GM12891 (cell line): ENCODE data around the gene ABHD17B.

Experiments
- DNase-seq: peaks from one replicate; pipeline ENCODE4 v3.0.0; 2011; ENCODE audit warnings: low spot score; ENCODE audit not compliant: insufficient read length
- FAIRE-seq: peaks from 2 replicates; lab custom pipeline; 2011; peaks lifted over from hg19 to GRCh38; lab: Jason Lieb, UNC
- PAX5 ChIP-seq: IDR thresholded peaks from 2 replicates; pipeline ENCODE4 v1.6.1; 2011; ENCODE audit warnings: low read length, moderate library complexity, mild to moderate bottlenecking; ENCODE audit not compliant: insufficient read depth, severe bottlenecking
- POLR2A ChIP-seq: IDR thresholded peaks from 2 replicates; pipeline ENCODE4 v1.6.1; 2011; ENCODE audit warnings: low read depth, low read length, control low read depth
- POLR2AphosphoS5 ChIP-seq: IDR thresholded peaks from 2 replicates; pipeline ENCODE4 v1.6.1; 2011; ENCODE audit warnings: low read depth, low read length, control low read depth
- POU2F2 ChIP-seq: IDR thresholded peaks from 2 replicates; pipeline ENCODE4 v1.6.1; 2011; ENCODE audit warnings: low read depth, mild to moderate bottlenecking, control low read depth, low read length, moderate library complexity
- SPI1 ChIP-seq: IDR thresholded peaks from 2 replicates; pipeline ENCODE4 v1.6.1; 2011; ENCODE audit warnings: low read depth, low read length, control low read depth
- TAF1 ChIP-seq: IDR thresholded peaks from 2 replicates; pipeline ENCODE4 v1.6.1; 2011; ENCODE audit warnings: low read depth, low read length, control low read depth

The ABHD17B gene

GRCh38 chr9:71853084-71853483 lies 57.9 kb downstream of the ABHD17B start:
- DNase-seq: no peak
- no peak for FAIRE-seq
- TF ChIP-seq POLR2AphosphoS5 (no peak), SPI1 (no peak), POU2F2 (no peak), TAF1 (no peak), POLR2A (no peak), PAX5 (no peak)

- FAIRE-seq: no peak
- no peak for DNase-seq
- TF ChIP-seq PAX5 (no peak), SPI1 (no peak), POU2F2 (no peak), POLR2A (no peak), POLR2AphosphoS5 (no peak), TAF1 (no peak)
Observed at GRCh38 chr9:71850996-71851395, 60.0 kb downstream of the ABHD17B start.

- no peak for FAIRE-seq
- no peak for DNase-seq
- TF ChIP-seq PAX5: no peak
- TF ChIP-seq SPI1: no peak
- TF ChIP-seq POU2F2: no peak
- TF ChIP-seq POLR2AphosphoS5: no peak
- no peak for TF ChIP-seq POLR2A
- TF ChIP-seq TAF1: no peak
Observed at GRCh38 chr9:71847892-71848291, 63.1 kb downstream of the ABHD17B start.

- FAIRE-seq (no peak), DNase-seq (no peak)
- TF ChIP-seq POLR2AphosphoS5 (no peak), TAF1 (no peak), SPI1 (no peak), POU2F2 (no peak), PAX5 (no peak), POLR2A (no peak)
Observed at GRCh38 chr9:71844808-71845207, 66.2 kb downstream of the ABHD17B start.

- FAIRE-seq: no peak
- no peak for DNase-seq
- TF ChIP-seq SPI1 (no peak), POU2F2 (no peak), TAF1 (no peak), PAX5 (no peak), POLR2A (no peak), POLR2AphosphoS5 (no peak)
Observed at GRCh38 chr9:71839668-71840067, 71.3 kb downstream of the ABHD17B start.

- TF ChIP-seq TAF1: no peak
- TF ChIP-seq POLR2A: no peak
- no peak for TF ChIP-seq POLR2AphosphoS5
- no peak for TF ChIP-seq SPI1
- no peak for TF ChIP-seq POU2F2
- TF ChIP-seq PAX5: no peak
- FAIRE-seq: no peak
- no peak for DNase-seq
Observed at GRCh38 chr9:71835596-71835995, 75.4 kb downstream of the ABHD17B start.

GRCh38 chr9:71830929-71831328 lies 80.1 kb downstream of the ABHD17B start:
- no peak for FAIRE-seq
- no peak for DNase-seq
- TF ChIP-seq PAX5 (no peak), POLR2A (no peak), TAF1 (no peak), POLR2AphosphoS5 (no peak), SPI1 (no peak), POU2F2 (no peak)

GRCh38 chr9:71830153-71830552 lies 80.8 kb downstream of the ABHD17B start:
- no peak for FAIRE-seq
- TF ChIP-seq PAX5 (no peak), SPI1 (no peak), POLR2AphosphoS5 (no peak), POU2F2 (no peak), TAF1 (no peak), POLR2A (no peak)
- no peak for DNase-seq

- no peak for FAIRE-seq
Observed at GRCh38 chr9:71826279-71826678, 84.7 kb downstream of the ABHD17B start.

GRCh38 chr9:71824257-71824656 lies 86.7 kb downstream of the ABHD17B start:
- no peak for FAIRE-seq
- DNase-seq: no peak
- TF ChIP-seq POU2F2 (no peak), POLR2AphosphoS5 (no peak), POLR2A (no peak), SPI1 (no peak)

More at GRCh38 chr9:71826279-71826678, 84.7 kb downstream of the ABHD17B start:
- no peak for DNase-seq
- no peak for TF ChIP-seq TAF1
- no peak for TF ChIP-seq SPI1
- TF ChIP-seq PAX5: no peak
- no peak for TF ChIP-seq POU2F2
- no peak for TF ChIP-seq POLR2AphosphoS5
- no peak for TF ChIP-seq POLR2A

- FAIRE-seq: no peak
- DNase-seq: no peak
- TF ChIP-seq TAF1 (no peak), POLR2A (no peak), POLR2AphosphoS5 (no peak), SPI1 (no peak), POU2F2 (no peak), PAX5 (no peak)
Observed at GRCh38 chr9:71822935-71823334, 88.1 kb downstream of the ABHD17B start.

- FAIRE-seq (no peak), DNase-seq (no peak)
- TF ChIP-seq TAF1 (no peak), POU2F2 (no peak), PAX5 (no peak), SPI1 (no peak), POLR2AphosphoS5 (no peak), POLR2A (no peak)
Observed at GRCh38 chr9:71822456-71822855, 88.5 kb downstream of the ABHD17B start.
